ENCODE measurements around the gene SLC2A1.

DNA sequence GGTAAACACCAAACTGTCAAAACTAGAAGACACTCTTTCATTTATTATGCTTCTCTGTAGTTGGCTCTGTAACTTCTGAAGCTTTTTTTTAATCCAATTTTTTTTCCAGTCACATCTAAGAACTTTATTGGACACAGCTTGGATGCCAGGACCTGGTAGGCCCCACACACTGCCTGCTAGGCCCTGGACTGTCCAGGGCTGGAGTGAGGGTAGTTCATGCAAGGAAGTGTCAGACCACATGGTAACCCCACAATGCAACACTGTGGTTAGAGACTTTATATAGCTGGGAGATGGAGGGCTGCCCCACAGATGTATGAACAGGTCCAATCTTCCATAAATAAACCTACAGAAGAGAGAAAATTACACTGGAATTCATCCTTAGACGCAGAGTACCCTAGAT lies 7.1 kb downstream of the SLC2A1 start:
- TF ChIP-seq, protein P1, sequence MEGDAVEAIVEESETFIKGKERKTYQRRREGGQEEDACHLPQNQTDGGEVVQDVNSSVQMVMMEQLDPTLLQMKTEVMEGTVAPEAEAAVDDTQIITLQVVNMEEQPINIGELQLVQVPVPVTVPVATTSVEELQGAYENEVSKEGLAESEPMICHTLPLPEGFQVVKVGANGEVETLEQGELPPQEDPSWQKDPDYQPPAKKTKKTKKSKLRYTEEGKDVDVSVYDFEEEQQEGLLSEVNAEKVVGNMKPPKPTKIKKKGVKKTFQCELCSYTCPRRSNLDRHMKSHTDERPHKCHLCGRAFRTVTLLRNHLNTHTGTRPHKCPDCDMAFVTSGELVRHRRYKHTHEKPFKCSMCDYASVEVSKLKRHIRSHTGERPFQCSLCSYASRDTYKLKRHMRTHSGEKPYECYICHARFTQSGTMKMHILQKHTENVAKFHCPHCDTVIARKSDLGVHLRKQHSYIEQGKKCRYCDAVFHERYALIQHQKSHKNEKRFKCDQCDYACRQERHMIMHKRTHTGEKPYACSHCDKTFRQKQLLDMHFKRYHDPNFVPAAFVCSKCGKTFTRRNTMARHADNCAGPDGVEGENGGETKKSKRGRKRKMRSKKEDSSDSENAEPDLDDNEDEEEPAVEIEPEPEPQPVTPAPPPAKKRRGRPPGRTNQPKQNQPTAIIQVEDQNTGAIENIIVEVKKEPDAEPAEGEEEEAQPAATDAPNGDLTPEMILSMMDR (conservative IDR thresholded peaks at IDR 0.05 in 1 of 2, IDR thresholded peaks at IDR 0.05 in 1 of 2; ENCODE audit: extremely low read depth in 1 of 2, insufficient read depth in 1 of 2, low read depth in 1 of 2, low read length in 2 of 2) = no peak
- no peak for TF ChIP-seq EZH2 (IDR thresholded peaks at IDR 0.05; ENCODE audit: borderline replicate concordance, low read length)
